WI38 (cell line): ENCODE results near the gene MTHFD2L.

Experiments used
- H3K4me3 ChIP-seq: 2 replicates; pipeline ENCODE4 v1.5.1; 2011; ENCODE audit warnings: low read depth, mild to moderate bottlenecking, control low read depth, low read length
- TF ChIP-seq, protein P1 (sequence below): IDR thresholded peaks from 2 replicates; pipeline ENCODE4 v1.5.1; 2012; ENCODE audit warnings: low read depth, mild to moderate bottlenecking, control low read depth, low read length

MTHFD2L gene

DNA sequence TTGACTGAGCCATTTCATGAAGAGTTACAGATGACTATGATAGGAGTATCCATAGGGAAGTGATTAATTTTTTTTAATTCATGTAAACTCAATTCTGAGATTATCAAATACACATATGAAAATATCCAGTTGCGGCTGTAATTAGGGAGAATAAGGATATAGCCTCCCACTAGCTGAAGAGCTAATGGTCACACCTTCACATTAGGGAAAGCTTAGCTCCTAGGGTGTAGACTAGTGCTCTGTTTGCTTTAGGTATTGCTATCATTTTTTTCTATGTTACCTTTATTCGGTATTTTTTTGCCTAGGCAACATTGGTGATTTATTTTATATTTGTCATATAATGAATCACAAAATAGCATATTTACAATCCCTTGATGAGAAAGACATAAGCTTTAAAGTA, 110.7 kb downstream of the MTHFD2L start:
- no peak overlapping the region for H3K4me3 ChIP-seq

DNA sequence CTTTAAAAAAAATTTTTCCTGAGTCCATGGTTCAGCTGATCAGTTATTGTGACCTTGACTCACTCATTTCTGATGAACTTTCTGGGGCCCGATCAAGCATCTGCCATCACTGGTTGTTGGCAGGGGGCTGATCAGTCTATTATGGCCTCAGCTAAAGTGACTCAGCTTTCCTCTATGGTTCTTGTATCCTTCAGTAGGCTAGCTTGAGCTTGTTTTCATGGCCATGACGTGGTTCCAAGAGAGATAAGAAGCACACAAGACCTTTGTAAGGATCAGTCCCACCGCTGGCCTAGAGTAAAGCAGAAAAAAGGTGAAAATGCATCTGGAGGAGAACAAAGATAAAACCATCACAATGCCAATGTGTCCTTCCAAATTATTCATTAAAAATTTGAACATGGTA, 120.6 kb downstream of the MTHFD2L start:
- TF ChIP-seq, protein P1, sequence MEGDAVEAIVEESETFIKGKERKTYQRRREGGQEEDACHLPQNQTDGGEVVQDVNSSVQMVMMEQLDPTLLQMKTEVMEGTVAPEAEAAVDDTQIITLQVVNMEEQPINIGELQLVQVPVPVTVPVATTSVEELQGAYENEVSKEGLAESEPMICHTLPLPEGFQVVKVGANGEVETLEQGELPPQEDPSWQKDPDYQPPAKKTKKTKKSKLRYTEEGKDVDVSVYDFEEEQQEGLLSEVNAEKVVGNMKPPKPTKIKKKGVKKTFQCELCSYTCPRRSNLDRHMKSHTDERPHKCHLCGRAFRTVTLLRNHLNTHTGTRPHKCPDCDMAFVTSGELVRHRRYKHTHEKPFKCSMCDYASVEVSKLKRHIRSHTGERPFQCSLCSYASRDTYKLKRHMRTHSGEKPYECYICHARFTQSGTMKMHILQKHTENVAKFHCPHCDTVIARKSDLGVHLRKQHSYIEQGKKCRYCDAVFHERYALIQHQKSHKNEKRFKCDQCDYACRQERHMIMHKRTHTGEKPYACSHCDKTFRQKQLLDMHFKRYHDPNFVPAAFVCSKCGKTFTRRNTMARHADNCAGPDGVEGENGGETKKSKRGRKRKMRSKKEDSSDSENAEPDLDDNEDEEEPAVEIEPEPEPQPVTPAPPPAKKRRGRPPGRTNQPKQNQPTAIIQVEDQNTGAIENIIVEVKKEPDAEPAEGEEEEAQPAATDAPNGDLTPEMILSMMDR, result no peak
- H3K4me3 ChIP-seq, result no peak overlapping the region

More for the DNA sequence above, 110.7 kb downstream of the MTHFD2L start:
- TF ChIP-seq, protein P1, result no peak

DNA sequence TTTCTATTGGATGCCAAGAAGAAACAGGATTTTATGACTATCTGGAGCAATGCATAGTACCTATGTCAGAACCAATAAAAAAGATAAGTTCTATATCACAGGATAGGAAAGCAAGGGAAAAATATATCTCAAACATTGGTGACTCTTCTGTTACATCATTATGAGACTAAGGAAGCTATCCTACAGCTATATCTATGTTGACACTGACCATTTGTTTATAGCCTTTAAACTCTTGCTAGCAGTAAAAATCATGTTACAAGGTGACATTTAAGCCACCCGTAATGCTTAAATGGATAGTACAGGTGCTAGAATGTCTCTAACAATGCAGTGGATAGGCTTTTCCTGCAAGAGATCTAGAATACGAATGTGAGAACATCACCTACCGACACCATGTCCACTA, 121.8 kb downstream of the MTHFD2L start:
- TF ChIP-seq, protein P1, result no peak
- no peak overlapping the region for H3K4me3 ChIP-seq

DNA sequence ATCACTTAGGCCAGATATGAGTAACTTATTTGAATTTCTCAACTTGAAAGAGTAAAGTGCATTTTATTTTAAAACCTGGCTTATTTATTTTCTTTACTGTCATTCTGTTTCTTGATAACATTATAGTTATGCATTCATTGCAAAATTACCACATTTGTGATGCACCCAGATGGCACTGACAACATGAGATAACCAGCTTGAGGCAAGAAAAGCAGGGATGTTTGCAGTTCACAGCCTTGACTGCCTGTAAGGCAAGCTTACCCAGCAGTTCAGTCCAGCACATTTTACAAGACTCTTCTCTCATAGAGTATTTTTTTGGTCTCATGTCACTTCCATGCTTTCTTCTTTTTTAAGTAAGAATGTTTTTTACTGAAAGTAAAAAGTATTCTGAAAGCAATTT, 125.0 kb downstream of the MTHFD2L start:
- H3K4me3 ChIP-seq, result no peak overlapping the region
- TF ChIP-seq, protein P1, result no peak

DNA sequence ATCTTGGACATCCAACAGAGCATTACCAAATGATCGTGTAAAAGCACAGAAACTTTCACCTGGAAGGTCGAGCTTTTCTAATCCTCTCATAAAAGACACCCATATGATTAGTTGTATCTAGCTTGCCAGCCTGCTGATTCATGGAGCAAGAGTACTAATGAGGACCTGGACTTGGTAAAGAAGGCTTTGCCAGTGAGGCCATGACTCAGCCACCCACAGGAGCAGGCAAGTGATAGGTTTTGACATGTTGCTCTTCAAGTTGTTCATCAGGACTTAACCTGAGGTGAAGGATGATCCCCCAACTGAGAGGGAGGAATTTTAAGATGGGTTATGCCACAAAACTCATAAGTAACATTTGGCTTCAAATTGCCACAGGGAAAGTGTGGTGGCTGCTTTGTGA, 125.7 kb downstream of the MTHFD2L start:
- no peak overlapping the region for H3K4me3 ChIP-seq
- TF ChIP-seq, protein P1, result no peak

DNA sequence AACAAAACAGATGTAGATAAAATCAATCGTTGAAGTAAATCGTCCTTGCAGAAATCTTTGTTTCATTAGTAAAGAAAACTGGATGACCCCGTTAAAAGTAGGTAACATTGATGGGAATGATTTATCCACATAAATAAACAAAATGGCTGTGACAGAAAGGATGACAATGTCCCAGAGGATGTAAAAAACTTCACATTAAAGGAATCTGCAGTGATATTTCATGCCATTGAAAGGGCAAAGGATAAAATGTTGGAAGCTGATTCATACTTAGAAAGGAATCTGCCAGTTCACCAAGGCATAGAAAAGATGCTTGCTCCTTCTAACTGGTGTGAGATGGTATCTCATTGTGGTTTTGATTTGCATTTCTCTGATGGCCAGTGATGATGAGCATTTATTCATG, 126.1 kb downstream of the MTHFD2L start:
- TF ChIP-seq, protein P1, result no peak
- H3K4me3 ChIP-seq, result no peak overlapping the region

DNA sequence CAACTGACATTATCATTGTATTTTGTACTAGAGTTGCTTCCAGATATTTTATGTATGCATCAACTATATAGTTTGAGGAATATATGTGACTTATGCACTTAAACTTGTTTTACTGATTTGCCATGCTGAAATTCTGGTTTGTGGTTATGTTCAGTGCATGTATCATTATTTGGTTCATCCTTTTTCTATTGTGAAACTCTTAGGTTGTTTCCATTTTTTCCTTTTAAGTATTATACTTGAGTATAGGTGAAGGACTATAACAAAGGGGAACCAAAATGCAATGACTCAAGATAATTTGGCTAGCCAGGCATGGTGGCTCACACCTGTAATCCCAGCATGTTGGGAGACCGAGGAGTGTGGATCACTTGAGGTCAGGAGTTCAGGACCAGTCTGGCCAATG, 129.2 kb downstream of the MTHFD2L start:
- TF ChIP-seq, protein P1, result no peak
- no peak overlapping the region for H3K4me3 ChIP-seq
